Activated T-cell treated with anti-CD3 and anti-CD28 coated beads for 1 hour (primary cell): ENCODE data around the gene AMY1C.
"Not testable (repeated sequence)": the region's sequence is repeated elsewhere in the genome, so short reads cannot be mapped to it uniquely, and the experiment has no call there.

ENCODE experiments used
- DNase-seq: peaks from one replicate; pipeline ENCODE4 v3.0.0-alpha.2; 2020; ENCODE audit warnings: low read depth

AMY1C gene

GRCh38 chr1:103749598-103749997 lies at the start of gene AMY1C:
TSS of gene AMY1C (plus strand) at chr1:103749898. CDS start at chr1:103750470, 572 bp downstream.
- not testable (repeated sequence) for DNase-seq

- DNase-seq, result not testable (repeated sequence)
Measured at GRCh38 chr1:103700669-103701068, 49.0 kb upstream of the AMY1C start.

- not testable (repeated sequence) for DNase-seq
Measured at GRCh38 chr1:103701256-103701655, 48.4 kb upstream of the AMY1C start.

GRCh38 chr1:103707670-103708069 lies 42.0 kb upstream of the AMY1C start:
- not testable (repeated sequence) for DNase-seq

GRCh38 chr1:103710381-103710780 lies 39.3 kb upstream of the AMY1C start:
- not testable (repeated sequence) for DNase-seq

- not testable (repeated sequence) for DNase-seq
Measured at GRCh38 chr1:103717404-103717803, 32.3 kb upstream of the AMY1C start.

GRCh38 chr1:103721473-103721872 lies 28.2 kb upstream of the AMY1C start:
- not testable (repeated sequence) for DNase-seq

- not testable (repeated sequence) for DNase-seq
Measured at GRCh38 chr1:103735334-103735733, 14.4 kb upstream of the AMY1C start.

GRCh38 chr1:103738031-103738430 lies 11.7 kb upstream of the AMY1C start:
- not testable (repeated sequence) for DNase-seq

- DNase-seq, result not testable (repeated sequence)
Measured at GRCh38 chr1:103744449-103744848, 5.2 kb upstream of the AMY1C start.

- not testable (repeated sequence) for DNase-seq
Measured at GRCh38 chr1:103745040-103745439, 4.7 kb upstream of the AMY1C start.

- DNase-seq, result not testable (repeated sequence)
Measured at GRCh38 chr1:103748273-103748672, 1.4 kb upstream of the AMY1C start.

- no peak for DNase-seq
Measured at GRCh38 chr1:103761896-103762295, 12.2 kb downstream of the AMY1C start.

- DNase-seq, result no peak
Measured at GRCh38 chr1:103779932-103780331, 30.2 kb downstream of the AMY1C start.

GRCh38 chr1:103783944-103784377 lies 34.3 kb downstream of the AMY1C start:
- DNase-seq, result no peak

GRCh38 chr1:103788377-103788776 lies 38.7 kb downstream of the AMY1C start:
- no peak for DNase-seq

GRCh38 chr1:103790172-103790571 lies 40.5 kb downstream of the AMY1C start:
- no peak for DNase-seq
